Natural killer cell (primary cell): ENCODE results near the gene LRRC32. TPM values are rescaled to one million over a fixed set of nuclear protein-coding genes. Genes with fewer than 3 reads are reported as not detected.

ENCODE experiments used
- ATAC-seq, 3 donors: fragments of 150-1000 bp in 2 of 3; fragments of 200-7000 bp in 1 of 3; cut with Tn5 transposase; 1 replicate in 1 of 3; 2 replicates in 2 of 3; pipeline ENCODE4 v1.10.0; 2021; ENCODE audit warnings: mild to moderate bottlenecking in 2 of 3, moderate library complexity in 2 of 3
- DNase-seq, 2 donors: peaks; one replicate each; pipeline versions ENCODE4 v3.0.0 to v3.0.0-alpha.2; 2013 to 2021; ENCODE audit warnings: mixed read lengths in 1 of 2
- H3K27ac ChIP-seq: one replicate; pipeline ENCODE4 v1.5.1; 2013; ENCODE audit warnings: mild to moderate bottlenecking, low read length
- H3K27me3 ChIP-seq: one replicate; pipeline ENCODE4 v1.6.1; 2013; ENCODE audit warnings: low read length; ENCODE audit not compliant: control insufficient read depth, insufficient read depth
- H3K36me3 ChIP-seq: one replicate; pipeline ENCODE4 v1.6.1; 2013; ENCODE audit warnings: low read length; ENCODE audit not compliant: control insufficient read depth, insufficient read depth
- H3K4me1 ChIP-seq: one replicate; pipeline ENCODE4 v1.6.1; 2013; ENCODE audit warnings: low read length; ENCODE audit not compliant: control insufficient read depth, insufficient read depth
- H3K4me3 ChIP-seq: one replicate; pipeline ENCODE4 v1.5.1; 2013; ENCODE audit warnings: low read length
- H3K9me3 ChIP-seq: one replicate; pipeline ENCODE4 v1.6.1; 2013; ENCODE audit warnings: low read length; ENCODE audit not compliant: control insufficient read depth, insufficient read depth
- H3K27ac Mint-ChIP-seq, 2 donors: one replicate each; pipeline ENCODE4 v1.8.0; 2022; ENCODE audit warnings: mild to moderate bottlenecking in 2 of 2, mixed read lengths in 2 of 2, moderate library complexity in 1 of 2
- H3K27me3 Mint-ChIP-seq, 2 donors: one replicate each; pipeline ENCODE4 v1.8.0; 2022; ENCODE audit warnings: low read depth in 2 of 2, mixed read lengths in 2 of 2
- H3K36me3 Mint-ChIP-seq: one replicate; pipeline ENCODE4 v1.8.0; 2022; ENCODE audit warnings: mixed read lengths
- H3K4me1 Mint-ChIP-seq, 2 donors: one replicate each; pipeline ENCODE4 v1.8.0; 2022; ENCODE audit warnings: mixed read lengths in 2 of 2
- H3K4me3 Mint-ChIP-seq: one replicate; pipeline ENCODE4 v1.8.0; 2022; ENCODE audit warnings: mild to moderate bottlenecking, moderate library complexity, mixed read lengths
- H3K9me3 Mint-ChIP-seq, 2 donors: one replicate each; pipeline ENCODE4 v1.8.0; 2022; ENCODE audit warnings: mixed read lengths in 2 of 2
- WGBS: methylation state at CpG from one replicate; pipeline ENCODE4 v1.1.7; 2013; ENCODE audit warnings: missing lambda C conversion rate; ENCODE audit not compliant: insufficient coverage; 5-methylcytosine and 5-hydroxymethylcytosine counted together
- intact Hi-C: fragments of 100-400 bp; cut with micrococcal nuclease; formaldehyde crosslinking; loops from one replicate; pipeline ENCODE4 v1.14.2; 2022
- total RNA-seq, 4 donors: library from RNA; stranded (reverse); fragments of 120-200 nt in 1 of 4; gene quantifications; one replicate each; pipeline versions ENCODE4 v1.2.3 to v1.2.4, GENCODE V29; 2013 to 2022
- TF ChIP-seq, protein P1 (sequence below): fragments of 200-600 bp; IDR thresholded peaks from one replicate; pipeline ENCODE4 v1.8.0; 2022; ENCODE audit warnings: antibody characterized with exemption

Gene LRRC32
- total RNA-seq, 3 donors from 2014 or later (not counting 1 experiment from before 2014, with no cell fraction given) = 0.14 to 1.4 (median 1.4) TPM

DNA sequence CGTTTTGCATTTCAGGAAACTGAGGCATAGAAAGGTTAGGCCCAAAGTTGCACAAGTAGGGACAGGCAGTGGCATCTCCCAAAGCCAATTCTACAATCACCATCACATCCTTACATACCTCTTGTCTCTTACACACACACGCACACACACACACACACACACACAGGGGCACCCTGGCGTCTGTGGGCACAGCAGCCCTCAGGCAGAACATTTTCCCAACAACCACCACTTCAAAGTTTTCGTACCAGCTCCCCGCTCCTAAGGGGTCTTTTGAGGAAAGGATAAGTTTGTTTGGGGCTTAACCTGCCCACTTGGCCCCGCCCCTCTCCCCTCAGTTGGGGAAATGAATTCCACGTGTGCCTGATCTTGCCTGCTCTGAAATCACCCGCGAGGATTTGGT, 14.7 kb upstream of the LRRC32 start:
- H3K36me3 ChIP-seq = no peaks in the 10 kb centered on the region
- DNase-seq (no peak), ATAC-seq (no peak)
- Mint-ChIP-seq H3K36me3 (no peaks in the 10 kb centered on the region), H3K27ac (no peak overlapping the region), H3K9me3 (no peaks in the 10 kb centered on the region), H3K4me1 (peaks cover 13 to 14% of the 10 kb centered on the region in 2 donors), H3K27me3 (peaks cover 11 to 13% of the 10 kb centered on the region in 2 donors), H3K4me3 (no peak overlapping the region)
- H3K4me3 ChIP-seq = no peak overlapping the region
- 98% methylated on average over 6 of the region's 9 CpGs for WGBS
- peaks cover 3% of the 10 kb centered on the region for H3K27me3 ChIP-seq
- H3K27ac ChIP-seq = no peak overlapping the region
- H3K9me3 ChIP-seq = no peaks in the 10 kb centered on the region
- TF ChIP-seq, protein P1, sequence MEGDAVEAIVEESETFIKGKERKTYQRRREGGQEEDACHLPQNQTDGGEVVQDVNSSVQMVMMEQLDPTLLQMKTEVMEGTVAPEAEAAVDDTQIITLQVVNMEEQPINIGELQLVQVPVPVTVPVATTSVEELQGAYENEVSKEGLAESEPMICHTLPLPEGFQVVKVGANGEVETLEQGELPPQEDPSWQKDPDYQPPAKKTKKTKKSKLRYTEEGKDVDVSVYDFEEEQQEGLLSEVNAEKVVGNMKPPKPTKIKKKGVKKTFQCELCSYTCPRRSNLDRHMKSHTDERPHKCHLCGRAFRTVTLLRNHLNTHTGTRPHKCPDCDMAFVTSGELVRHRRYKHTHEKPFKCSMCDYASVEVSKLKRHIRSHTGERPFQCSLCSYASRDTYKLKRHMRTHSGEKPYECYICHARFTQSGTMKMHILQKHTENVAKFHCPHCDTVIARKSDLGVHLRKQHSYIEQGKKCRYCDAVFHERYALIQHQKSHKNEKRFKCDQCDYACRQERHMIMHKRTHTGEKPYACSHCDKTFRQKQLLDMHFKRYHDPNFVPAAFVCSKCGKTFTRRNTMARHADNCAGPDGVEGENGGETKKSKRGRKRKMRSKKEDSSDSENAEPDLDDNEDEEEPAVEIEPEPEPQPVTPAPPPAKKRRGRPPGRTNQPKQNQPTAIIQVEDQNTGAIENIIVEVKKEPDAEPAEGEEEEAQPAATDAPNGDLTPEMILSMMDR = no peak
- H3K4me1 ChIP-seq = peaks cover 21% of the 10 kb centered on the region
- intact Hi-C loops = no loop called here

DNA sequence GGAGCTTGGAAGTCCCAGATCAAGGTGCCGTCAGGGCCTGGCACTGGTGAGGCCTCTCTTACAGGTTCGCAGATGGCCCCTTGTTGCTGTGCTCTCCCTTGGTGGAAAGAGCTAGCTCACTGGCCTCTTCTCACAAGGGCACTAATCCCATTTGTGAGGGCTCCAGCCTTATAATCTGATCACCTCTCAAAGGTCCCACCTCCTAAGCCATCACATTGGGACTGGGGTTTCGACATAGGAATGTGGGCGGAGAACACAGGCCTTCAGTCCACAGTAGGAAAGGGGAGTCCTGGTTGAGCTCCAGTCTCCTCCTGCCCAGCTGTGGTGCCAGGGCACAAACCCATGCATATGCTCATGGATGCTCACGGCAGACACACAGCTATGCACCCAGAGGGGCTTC, 14.0 kb upstream of the LRRC32 start:
- Histone ChIP-seq H3K27me3 (peaks cover 3% of the 10 kb centered on the region), H3K9me3 (no peaks in the 10 kb centered on the region), H3K36me3 (no peaks in the 10 kb centered on the region), H3K4me1 (peaks cover 21% of the 10 kb centered on the region), H3K4me3 (no peak overlapping the region), H3K27ac (no peak overlapping the region)
- H3K27me3 Mint-ChIP-seq = peaks cover 14 to 20% of the 10 kb centered on the region in 2 donors
- H3K9me3 Mint-ChIP-seq = no peaks in the 10 kb centered on the region
- TF ChIP-seq, protein P1 = no peak
- DNase-seq (no peak), ATAC-seq (no peak)
- H3K4me3 Mint-ChIP-seq = no peak overlapping the region
- intact Hi-C loops = loop anchor here (5.0 kb wide), 1 partner anchor 477 kb away; the partner anchor contains the start of gene WNT11
- H3K36me3 Mint-ChIP-seq = no peaks in the 10 kb centered on the region
- peaks cover 13 to 14% of the 10 kb centered on the region in 2 donors for H3K4me1 Mint-ChIP-seq
- over 99% methylated on average over 5 of the region's 5 CpGs for WGBS
- no peak overlapping the region for H3K27ac Mint-ChIP-seq

DNA sequence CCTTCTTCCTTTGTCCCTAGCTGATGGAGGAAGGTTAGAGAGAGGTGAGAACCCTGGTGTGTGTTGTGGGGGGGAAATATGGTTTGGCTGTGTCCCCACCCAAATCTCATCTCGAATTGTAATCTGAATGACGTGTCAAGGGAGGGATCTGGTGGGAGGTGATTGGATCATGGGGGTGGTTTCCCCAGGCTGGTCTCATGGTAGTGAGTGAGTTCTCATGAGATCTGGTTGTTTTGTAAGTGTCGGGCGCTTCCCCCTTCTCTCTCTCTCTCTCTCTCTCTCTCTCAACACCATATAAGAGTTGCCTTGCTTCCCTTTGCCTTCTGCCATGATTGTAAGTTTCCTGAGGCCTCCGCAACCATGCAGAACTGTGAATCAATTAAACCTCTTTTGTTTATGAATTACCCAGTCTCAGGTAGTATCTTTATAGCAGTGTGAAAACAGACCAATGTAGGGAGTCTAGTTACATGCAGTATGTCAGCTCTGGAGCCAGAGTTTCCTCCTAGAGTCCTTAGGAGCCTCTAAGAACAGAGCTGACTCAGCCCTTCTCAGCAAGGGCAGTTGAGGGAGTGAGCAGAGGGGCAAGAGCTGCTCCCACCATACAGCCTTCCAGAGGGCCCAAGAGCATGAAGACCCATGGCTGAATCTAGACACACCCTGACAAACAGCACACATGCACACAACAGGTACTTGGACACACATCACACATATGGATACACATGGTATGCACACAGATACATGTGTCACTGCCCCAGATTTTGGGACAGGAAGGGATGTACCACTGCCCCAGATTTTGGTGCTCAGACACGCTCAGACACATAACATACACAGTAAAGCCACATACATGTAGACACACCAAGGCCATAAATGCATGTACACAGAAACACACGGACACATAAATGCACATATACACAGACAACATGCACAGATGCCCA, 12.9 kb upstream of the LRRC32 start:
- peaks cover 13 to 16% of the 10 kb centered on the region in 2 donors for H3K4me1 Mint-ChIP-seq
- DNase-seq (no peak), ATAC-seq (no peak)
- TF ChIP-seq, protein P1 = no peak
- no peak overlapping the region for H3K4me3 ChIP-seq
- intact Hi-C loops = loop anchor here (5.0 kb wide), 1 partner anchor 476 kb away; the partner anchor contains the start of gene WNT11
- no peaks in the 10 kb centered on the region for H3K9me3 ChIP-seq
- peaks cover 14 to 23% of the 10 kb centered on the region in 2 donors for H3K27me3 Mint-ChIP-seq
- H3K27me3 ChIP-seq = peaks cover 3% of the 10 kb centered on the region
- H3K9me3 Mint-ChIP-seq = no peaks in the 10 kb centered on the region
- H3K27ac Mint-ChIP-seq = no peak overlapping the region
- no peaks in the 10 kb centered on the region for H3K36me3 Mint-ChIP-seq
- H3K4me1 ChIP-seq = peaks cover 21% of the 10 kb centered on the region
- H3K36me3 ChIP-seq = no peaks in the 10 kb centered on the region
- H3K27ac ChIP-seq = no peak overlapping the region
- no peak overlapping the region for H3K4me3 Mint-ChIP-seq
- WGBS = 86% methylated on average over 5 of the region's 7 CpGs
